ENCODE measurements around the gene EFS.

Gene EFS

GRCh38 chr14:23360496-23360895, 4.5 kb downstream of the EFS start:
- no peak for DNase-seq (ENCODE audit: low read depth)
- in situ Hi-C loops (cut with HindIII; ENCODE audit: low sequenced_read_pairs) = no loop called here
- peak; percentile 7 for TF ChIP-seq CTCF (IDR thresholded peaks at IDR 0.05; ENCODE audit: low read depth, low read length, missing control alignments)
- H3K4me3 ChIP-seq (ENCODE audit: low read depth, low read length) = no peak overlapping the region

GRCh38 chr14:23359722-23360447, 5.1 kb downstream of the EFS start:
- in situ Hi-C loops (cut with HindIII; ENCODE audit: low sequenced_read_pairs) = no loop called here
- DNase-seq (ENCODE audit: low read depth) = no peak

GRCh38 chr14:23359167-23359626, 5.8 kb downstream of the EFS start:
- in situ Hi-C loops (cut with HindIII; ENCODE audit: low sequenced_read_pairs) = no loop called here
- DNase-seq (ENCODE audit: low read depth) = no peak
- TF ChIP-seq CTCF (IDR thresholded peaks at IDR 0.05; ENCODE audit: low read depth, low read length, missing control alignments) = no peak
- no peak overlapping the region for H3K4me3 ChIP-seq (ENCODE audit: low read depth, low read length)

More at GRCh38 chr14:23359722-23360447, 5.1 kb downstream of the EFS start:
- TF ChIP-seq CTCF (IDR thresholded peaks at IDR 0.05; ENCODE audit: low read depth, low read length, missing control alignments) = no peak
- H3K4me3 ChIP-seq (ENCODE audit: low read depth, low read length) = no peak overlapping the region

- no peak overlapping the region for H3K4me3 ChIP-seq (ENCODE audit: low read depth, low read length)
- in situ Hi-C loops (cut with HindIII; ENCODE audit: low sequenced_read_pairs) = no loop called here
- no peak for DNase-seq (ENCODE audit: low read depth)
- TF ChIP-seq CTCF (IDR thresholded peaks at IDR 0.05; ENCODE audit: low read depth, low read length, missing control alignments) = no peak
Measured at GRCh38 chr14:23358553-23359166, 6.3 kb downstream of the EFS start.

GRCh38 chr14:23358042-23358441, 6.9 kb downstream of the EFS start:
- no peak overlapping the region for H3K4me3 ChIP-seq (ENCODE audit: low read depth, low read length)
- no peak for DNase-seq (ENCODE audit: low read depth)
- in situ Hi-C loops (cut with HindIII; ENCODE audit: low sequenced_read_pairs) = no loop called here
- no peak for TF ChIP-seq CTCF (IDR thresholded peaks at IDR 0.05; ENCODE audit: low read depth, low read length, missing control alignments)

GRCh38 chr14:23357261-23357660, 7.7 kb downstream of the EFS start:
- in situ Hi-C loops (cut with HindIII; ENCODE audit: low sequenced_read_pairs) = no loop called here
- no peak for TF ChIP-seq CTCF (IDR thresholded peaks at IDR 0.05; ENCODE audit: low read depth, low read length, missing control alignments)
- no peak overlapping the region for H3K4me3 ChIP-seq (ENCODE audit: low read depth, low read length)
- no peak for DNase-seq (ENCODE audit: low read depth)

Data from astrocyte of the cerebellum (primary cell).